Activated CD4-positive, CD25-positive, alpha-beta regulatory T cell (primary cell): ENCODE results near the gene CFAP97D1.

Experiments used
- DNase-seq, 4 experiments: peaks; one replicate each; lab custom pipeline; 2025; lab: John Stamatoyannopoulos, UW

Gene CFAP97D1

DNA sequence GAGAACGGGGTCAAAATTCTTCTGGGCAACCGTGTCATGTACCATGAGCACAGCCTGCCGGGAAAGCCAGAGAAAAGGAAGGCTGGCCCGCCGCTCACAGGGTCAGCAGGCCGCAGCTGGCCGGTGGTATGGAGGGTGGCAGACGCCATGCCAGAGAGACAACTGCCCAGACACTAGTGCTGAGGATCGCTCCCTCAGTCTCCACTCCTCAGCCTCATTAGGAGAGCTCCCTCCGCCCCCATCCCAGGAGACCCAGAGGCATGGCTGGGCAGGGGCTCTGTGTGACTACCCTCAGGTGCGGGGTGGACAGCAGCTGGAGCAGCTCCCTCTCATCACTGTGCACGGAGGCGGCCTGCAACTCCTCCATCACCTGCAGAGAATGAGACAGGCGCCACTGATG is 49.5 kb downstream of the CFAP97D1 start:
- DNase-seq = no peak

DNA sequence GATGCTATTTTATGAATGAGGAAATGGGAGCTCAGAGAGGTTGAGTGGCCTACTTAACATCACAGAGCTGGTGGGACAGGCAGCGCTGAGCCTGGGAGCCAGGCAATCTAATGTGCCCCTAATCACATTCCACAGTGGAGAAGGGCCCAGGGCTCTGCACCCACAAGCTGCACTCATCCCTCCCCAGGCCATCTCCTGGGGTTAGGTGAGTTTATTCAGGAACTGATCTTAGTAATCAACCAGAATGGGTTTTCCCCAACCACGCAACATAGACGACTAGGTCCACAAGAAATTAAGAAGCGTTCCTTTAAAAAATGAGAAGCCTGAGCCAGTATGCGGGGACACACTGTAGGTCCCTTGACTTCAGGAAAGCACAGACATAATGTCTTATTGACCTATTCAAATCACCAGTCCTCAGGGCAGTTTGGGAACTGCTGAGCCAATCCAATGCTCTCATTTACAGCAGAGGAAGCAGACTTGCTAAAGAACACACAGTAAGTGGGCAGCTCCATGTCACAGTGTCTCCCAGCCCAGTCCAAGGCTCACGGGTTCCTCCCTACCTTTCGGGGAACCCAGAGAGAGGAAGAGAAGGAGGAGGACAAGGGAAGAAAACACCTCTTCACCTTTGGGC is 50.4 kb downstream of the CFAP97D1 start:
- DNase-seq = no peak

DNA sequence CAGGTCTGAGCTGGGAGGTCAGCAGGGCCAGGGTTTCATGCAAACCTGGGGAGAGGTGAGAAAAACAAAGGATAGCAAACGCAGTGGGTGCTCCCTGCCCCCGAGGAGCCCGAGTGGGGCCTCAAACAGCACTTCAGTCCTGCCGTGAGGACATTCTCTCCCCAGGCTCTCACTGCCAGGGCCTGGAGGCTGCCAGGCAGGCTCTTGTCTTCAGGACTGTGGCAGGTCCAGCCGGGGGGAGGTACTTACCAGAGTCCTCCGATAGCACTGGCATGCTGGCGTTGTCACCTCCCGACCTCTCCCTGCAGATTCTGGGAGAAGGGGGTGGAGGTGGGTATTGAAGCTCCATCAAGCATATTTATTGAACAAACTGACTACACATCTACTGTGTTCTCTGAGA is 51.4 kb downstream of the CFAP97D1 start:
- DNase-seq = no peak

DNA sequence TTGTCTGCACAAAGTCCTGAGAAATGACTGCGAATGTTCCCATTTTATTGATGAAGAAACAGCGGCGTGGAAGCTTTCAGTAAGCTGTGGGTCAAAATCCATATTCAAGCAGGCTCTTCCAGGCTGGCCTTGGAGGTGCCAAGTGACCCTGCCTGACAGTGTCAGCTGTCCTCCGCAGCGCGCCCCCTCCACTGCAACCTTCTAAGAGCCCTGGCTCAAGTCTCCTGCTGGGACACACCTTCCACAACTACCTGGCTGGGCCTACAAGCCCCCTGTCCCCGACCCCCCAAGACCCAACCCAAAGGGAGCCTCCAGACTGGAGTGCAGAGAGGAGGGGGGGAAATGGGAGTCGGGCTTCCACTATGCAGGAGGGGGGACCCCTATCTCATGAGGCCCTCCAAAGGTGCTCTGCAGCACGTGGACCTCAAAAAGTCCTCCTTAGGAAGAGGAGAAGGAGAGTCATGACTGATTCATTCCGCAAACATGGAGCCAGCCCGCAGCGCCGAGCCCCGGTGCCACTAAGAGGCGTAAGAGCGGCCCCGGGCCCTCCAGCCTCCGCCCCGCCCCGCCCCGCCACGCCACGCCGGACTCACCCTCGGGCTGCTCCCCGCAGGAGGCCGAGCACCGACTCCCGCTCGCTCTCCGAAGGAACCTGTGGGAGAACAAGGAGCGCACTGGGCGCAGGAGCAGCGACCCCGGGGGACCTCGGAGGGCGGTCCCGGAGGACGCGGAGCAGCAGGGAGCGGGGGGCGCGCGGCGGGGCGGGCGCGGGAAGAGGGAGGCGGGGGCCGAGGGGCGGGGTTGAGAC is 52.1 kb downstream of the CFAP97D1 start:
- DNase-seq = no peak

DNA sequence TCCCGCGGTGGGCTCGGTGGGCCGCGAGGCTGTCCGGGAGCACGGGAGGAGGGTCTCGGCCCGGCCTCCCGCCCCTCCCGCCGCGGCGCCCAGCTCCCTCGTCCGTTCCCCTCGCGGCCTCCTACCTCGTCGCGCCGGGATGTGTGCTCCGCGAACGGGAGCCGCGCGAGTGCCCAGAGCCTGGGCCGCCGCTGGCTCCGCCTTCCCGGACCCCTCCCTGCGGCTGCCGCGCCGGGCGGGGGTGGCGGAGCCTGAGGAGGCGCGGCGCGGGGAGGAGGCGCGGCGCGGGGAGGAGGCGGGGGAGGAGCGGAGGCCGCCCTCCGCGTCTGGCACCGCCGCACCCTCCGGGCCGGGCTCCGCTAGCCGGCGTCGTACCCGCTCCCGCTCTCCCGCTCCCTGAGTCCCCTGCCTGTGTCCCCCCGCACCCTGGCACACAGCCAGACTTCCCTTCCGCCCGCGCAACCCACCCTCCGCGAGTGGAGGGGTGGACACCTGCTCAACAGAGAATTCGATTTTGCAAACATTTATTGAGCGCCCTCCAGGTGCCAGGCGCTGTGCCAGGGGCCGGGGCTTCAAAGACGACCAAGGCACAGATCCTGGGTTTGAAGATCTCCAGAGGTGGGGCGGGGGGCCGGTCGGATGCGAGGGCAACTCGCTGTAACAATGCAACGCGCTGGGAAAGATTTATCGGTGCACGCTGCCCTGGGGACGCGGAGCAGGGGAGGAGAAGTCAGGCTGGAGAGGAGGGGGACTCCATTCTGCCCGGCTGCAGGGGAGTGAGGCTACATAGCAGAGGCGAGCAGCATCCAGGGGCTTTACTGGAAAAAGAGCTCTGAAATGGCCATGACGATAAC is 53.0 kb downstream of the CFAP97D1 start, which contains the start of gene MPP3:
Gene MPP3, minus strand, starts transcription at position 171 of the 854 bp plus-strand sequence. CDS start 1,240 bp downstream, outside the sequence.
- DNase-seq = peak in 2 of 4 experiments; percentile 7 to 17

DNA sequence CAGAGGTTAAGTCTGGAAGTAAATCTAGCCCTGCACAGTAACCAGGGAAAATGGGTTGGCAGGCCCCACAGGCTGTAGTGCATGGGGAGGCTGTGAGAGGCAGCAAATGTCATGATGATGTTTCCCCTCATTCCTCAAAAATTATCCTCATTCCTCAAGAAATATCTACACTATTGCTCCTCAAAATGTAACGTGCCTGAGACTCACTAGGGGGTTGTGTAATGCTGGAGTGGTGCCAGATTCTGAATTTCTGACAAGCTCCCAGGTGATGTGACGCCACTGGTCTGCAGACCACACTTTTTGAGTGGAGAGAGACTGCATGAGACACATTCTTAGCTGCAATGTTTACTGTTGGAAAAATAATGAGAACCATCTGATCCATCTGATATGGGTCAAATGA is 53.9 kb downstream of the CFAP97D1 start:
- no peak for DNase-seq
